HuH-7 (cell line): ENCODE data around the gene ADPRHL1.

Experiments
- DNase-seq: peaks from one replicate; pipeline ENCODE4 v3.0.0; 2011; ENCODE audit warnings: low spot score

ADPRHL1 gene

DNA sequence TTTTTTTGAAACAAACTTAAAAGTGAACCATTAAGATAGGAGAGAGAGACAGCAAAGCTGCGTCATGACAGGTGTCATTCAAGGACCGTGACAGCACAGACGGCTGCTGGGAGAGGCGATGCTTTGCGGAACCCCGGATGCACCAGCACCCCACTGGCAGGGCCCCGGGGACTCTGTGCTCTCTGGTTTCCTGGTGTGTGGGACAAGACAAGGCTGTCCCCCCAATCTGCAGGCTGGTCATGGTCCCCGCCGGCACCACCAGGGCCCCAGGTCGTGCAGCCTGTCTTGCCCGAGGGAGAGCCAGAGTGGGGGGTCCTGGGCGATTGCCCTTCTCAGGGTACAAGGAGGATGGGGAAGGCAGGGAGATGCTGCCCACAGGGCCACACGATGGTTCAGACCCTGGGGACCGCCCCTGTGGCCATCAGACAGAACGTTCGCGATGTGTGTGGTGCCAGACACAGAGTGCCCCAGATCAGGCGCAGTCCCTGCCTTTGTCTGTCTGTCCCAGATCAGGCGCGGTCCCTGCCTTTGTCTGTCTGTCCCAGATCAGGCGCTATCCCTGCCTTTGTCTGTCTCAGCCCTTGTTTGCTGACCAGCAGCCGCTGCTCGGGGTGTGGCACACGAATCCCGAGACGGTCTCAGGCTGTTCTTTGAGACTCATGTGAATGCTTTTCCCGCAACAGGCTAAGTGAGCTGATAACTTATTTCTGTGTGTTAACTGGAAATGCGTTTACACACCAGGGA lies 36.1 kb downstream of the ADPRHL1 start:
- DNase-seq, result no peak

DNA sequence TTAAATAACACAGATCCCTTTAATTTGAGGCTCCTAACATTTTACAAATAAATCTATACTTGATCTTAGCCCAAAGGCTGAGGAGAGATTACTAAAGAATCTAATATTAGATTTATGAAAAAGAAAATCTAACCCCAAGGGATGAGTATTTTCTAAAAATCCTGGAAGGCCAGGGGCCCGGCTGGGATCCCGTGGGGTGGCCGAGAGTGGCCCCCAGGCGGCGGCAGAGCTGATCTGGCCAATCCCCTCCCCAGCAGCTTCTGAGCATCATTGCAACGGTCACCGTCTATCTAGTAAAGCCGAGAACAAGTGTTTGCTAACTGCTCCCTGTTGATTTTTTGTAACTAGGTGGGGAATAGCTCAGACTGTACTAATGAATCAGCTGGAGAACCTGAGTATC lies 37.5 kb downstream of the ADPRHL1 start:
- DNase-seq, result no peak

DNA sequence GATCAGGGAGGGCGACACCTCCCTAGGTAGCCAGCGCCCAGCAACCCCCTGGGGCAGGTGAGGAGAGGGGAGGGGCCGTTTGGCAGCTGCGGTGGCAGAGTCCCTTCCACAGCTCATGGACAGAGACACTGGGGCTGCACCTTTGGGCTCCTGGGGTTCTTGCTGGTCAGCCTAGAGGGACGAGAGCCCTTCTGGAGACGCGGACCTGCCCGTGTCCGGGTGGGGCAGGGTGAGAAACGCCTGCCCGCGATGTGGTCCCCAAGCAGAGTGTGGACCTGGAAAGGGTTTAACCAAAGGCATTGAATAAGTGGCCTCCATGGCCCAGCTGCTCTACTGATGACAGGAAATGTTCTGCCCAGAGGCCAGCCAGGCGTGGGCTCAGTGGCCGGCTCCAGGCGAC lies 38.3 kb downstream of the ADPRHL1 start:
- DNase-seq, result no peak

DNA sequence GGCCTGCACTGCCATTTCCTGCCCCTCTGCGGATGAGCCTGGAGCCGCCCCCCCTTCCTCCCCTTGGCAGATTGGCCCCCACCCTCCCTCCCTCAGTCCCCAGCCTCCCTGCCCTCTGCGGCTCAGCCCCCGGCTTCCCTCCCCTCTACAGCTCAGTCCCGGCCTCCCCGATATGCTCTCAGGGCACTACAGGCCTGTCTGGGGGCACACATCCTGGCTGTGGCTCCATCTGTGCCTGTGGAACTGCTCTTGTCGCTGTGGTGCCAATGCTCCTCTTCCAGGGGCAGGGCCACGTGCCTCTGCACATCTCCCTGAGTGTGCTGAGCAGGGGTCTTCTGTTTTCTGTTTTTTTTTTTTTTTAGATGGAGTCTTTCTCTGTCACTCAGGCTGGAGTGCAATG lies 39.0 kb downstream of the ADPRHL1 start:
- DNase-seq, result no peak

DNA sequence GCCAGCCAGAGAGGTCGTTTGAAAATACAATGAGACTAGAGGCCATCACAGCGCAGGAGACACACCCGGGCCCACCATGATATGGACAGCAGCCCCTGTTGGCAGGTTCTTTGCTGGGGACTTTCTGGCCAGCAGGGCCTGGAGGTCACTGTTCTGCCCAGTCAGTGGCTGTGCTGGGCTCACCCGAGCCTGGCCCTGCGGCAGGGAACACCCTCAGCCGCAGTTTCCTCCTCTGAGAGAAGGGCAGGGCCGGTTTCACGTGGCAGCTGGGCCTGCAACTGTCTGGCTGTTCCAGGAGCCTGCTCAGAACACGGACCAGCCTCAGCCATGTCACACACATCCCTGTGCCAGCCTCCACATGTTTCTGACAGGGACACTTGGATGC lies 39.4 kb downstream of the ADPRHL1 start:
- no peak for DNase-seq

DNA sequence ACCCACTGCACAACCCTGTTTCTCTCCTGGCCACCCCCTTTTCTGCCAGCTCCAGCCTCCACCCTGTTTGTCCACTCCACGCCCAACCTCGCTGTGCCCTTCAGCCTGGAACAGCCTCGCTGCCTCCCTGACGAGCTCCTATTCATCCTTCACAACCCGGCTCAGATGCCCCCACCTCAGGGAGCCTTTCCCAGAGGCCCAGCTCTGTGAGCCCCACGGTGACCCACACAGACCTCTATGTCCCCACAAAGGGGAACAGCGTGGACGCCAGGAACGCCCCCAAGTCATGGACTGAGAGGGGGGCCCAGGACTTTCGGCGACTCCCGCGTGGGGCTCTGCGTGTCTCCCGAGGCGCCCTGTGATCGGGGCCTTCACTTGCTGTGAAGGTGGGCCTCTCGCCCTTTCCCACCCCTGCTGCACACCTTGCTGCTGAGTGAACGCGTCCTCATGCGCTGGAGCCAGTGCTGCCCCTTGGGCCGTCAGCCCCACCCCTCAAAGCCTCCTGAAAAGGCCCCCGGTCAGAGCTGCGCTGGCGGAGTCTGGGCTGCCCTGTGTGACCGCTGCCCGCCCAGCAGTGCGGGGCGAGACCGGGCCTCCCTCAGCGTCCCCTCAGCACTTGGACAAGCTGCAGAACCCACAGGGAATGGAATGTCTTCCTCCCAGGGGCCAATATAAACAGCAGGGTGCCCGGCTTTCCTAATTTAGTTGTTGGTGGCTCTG lies 40.0 kb downstream of the ADPRHL1 start:
- DNase-seq, result no peak

DNA sequence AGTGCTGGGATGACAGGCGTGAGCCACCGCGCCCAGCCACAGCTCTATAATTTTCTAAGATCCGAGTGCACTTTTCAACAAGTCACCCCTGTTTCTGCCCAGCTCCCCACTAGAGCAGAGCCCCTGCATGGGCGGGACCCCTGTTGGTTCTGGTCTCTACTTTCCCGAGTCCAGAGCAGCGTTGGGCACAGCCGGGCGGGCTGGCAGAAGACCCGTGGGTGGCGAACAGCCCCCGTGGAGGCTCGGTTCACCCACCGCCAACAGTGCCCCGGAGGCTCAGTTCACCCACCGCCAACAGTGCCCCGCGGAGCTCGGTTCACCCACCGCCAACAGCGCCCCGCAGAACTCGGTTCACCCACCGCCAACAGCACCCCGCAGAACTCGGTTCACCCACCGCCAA lies 40.8 kb downstream of the ADPRHL1 start:
- no peak for DNase-seq

DNA sequence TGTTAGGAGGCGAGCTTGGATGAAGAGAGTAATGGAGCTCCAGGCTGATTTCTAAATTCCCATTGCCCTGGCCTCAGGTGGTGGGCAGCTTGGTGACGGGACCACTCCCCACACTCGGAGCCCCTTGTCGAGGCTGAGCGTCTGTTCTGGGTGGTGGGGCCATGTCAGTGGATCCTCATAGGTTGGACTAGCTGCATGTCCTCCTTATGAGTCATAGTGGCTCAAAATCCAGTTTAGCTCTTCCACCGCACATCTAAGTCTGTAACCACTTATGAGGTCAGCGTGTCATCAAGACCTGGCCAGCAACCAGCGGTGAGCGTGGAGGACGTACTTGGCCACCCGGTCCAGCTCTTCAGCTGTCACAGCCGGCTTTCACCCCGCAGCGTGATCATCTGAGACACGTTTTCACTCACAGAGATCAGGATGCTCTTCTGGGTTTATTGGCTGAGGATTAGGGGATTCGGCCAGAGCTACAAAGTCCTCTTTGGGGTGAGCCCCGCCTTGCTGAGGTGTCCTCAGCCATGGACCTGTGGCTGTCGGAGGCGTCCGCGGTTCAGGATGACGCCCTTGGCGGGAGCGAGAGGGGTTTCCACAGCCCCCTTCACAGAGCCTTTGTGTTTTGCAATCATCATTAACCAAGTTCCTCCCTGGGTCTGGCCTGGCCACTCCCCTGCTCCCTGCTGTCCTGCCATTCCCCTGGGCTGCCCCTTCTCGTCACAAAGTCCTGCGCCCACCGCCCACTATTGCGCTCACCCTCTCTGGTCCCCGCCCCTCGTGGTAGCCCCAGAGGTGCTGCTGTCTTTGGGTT lies 41.9 kb downstream of the ADPRHL1 start:
- no peak for DNase-seq

DNA sequence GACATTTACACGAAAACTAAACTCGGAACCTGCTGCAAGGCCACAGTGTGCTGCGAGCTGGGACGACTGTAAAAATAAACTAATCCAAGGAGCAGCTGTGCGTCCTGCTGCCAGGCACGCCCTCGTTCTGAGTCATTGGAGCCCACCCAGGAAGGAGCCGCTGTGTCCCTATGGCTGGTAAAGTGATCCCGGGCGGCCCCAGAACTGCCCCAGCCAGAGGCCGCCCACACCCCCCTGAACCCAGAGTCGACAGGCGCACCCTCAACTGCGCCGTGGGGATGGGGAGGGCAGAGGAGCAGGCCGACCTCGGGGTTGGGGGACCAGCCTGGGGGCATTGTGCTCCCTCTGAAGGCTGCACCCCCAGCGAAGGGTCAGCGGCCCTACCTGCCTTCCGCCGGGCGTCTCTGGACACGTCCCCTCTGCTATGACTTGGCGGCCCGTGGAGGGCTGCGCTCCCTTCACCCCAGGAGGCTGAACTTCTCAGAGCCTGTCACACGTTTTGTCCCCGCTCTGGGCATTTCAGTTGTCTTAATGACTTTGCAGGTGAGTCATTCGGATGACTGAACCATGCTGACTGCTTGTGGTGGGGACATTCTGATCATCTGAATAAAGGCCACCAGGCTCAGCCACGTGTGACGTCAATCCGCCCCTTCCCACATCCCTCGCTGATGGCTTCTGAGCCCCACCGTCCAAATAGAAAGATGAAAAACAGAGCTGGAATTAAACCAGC lies 42.7 kb downstream of the ADPRHL1 start:
- no peak for DNase-seq

DNA sequence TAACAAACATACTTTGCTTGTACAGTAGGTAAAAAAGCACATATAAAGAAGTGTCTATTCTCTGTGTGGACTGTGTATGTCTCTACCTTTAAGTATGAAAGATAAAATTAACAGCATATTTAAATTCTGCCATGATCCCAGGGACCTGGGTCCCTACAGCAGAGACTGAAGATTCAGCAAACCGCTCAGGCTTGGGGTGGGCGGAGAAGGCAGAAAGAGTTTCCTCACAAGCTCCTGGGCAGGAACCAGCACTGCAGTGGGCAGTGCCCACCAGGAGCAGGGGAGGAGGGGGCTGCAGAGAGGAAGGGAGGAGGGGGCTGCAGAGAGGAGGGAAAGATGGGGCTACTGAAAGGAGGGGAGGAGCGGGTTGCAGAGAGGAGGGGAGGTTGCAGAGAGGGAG lies 44.7 kb downstream of the ADPRHL1 start:
- no peak for DNase-seq

DNA sequence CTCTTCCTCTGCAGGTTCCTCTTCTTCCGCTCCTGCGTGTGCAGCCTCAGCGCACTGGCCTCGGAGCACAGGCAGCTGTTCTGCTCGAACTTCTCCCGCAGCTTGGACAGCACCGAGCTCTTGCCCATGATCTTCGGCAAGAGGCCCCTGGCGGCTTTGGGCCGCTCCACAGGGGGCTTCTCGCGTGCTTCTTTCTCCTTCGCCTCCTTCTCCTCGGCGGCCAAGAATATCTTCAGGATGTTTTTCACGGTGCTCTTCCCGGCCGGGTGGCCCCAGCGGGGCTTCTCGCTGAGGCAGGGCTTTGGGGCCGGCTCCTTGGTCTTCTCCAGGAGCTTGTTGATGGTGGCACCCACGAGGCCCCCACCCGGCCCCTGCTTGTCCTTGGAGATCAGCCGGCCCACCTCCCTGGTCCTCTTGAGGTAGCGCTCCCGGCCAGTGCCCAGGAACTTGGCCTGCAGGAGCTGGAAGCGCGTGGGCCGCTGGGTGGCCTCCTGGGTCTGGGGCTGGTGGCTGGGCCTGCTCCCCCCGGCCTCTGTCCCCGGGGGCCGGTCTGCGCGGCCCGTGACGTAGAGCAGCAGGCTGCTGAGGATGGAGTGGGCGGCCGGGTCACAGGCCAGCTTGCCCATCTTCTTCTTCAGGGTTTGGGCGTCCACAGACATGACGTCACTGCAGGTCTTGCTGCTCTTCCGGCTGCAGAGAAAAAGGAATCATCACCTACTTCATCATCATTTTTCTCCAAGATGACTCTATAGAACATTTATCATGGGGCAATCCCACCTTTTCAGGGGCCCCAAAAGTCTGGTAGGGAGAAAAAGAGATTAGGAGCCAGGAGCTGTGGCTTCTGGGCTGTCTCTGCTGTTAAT lies 45.5 kb downstream of the ADPRHL1 start:
- no peak for DNase-seq

DNA sequence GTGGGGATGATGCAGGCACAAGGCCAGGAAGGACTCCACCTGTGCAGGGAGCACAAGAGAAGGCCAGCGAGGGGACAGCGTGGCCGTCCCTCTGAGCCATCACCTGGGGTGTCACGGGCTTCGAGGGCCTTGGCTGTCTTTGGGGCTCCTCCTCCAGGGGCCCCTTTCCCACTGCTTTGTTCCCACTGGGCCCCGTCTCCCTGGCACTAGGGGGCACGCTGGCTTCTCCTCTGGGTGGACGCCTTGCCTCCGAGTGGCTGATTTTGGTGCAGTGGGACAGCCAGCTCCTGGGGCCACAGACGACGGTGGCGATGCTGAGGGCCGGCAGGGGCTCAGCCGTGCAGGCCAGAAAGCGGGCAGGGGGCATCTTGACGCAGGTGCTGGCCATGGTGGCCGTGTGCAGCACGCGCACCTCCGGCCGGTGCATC lies 46.2 kb downstream of the ADPRHL1 start:
- no peak for DNase-seq

DNA sequence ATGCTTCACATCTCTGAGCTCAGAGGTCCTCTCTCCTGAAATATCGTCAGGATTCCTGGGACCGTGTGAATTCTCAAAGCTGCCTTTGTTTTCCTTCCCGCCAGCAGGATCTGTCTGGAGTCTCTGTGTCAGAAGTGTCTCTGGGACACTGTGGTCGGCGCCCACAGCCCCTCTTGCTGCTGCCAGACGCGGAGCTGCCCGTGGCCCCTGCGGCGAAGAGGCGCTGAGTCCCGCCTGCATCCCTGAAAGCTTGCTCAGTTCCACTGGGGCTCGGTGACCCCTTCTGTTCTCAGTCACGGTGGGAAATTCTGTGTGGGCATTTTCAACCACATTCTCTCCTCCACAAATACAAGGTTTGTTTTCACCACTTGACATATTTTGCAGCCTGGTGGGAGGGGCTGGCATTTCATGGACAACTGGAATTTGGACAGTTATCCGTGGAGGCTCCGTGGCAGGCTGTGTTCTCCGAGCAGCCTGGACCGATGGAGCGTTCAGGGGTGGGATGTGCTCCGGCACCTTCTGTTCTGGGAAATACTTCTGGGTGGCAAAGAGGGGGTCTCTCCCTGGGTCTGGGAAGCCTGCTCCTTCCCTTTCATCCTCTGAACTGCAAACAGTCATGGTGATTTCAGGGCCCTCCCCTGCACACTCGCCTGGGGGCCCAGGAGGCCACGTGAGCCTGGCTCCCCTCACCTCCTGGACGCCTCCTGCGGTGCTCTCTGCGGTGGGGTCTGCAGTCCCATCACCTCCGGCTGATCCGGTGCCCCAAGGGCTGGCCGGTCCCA lies 46.8 kb downstream of the ADPRHL1 start:
- DNase-seq, result no peak

DNA sequence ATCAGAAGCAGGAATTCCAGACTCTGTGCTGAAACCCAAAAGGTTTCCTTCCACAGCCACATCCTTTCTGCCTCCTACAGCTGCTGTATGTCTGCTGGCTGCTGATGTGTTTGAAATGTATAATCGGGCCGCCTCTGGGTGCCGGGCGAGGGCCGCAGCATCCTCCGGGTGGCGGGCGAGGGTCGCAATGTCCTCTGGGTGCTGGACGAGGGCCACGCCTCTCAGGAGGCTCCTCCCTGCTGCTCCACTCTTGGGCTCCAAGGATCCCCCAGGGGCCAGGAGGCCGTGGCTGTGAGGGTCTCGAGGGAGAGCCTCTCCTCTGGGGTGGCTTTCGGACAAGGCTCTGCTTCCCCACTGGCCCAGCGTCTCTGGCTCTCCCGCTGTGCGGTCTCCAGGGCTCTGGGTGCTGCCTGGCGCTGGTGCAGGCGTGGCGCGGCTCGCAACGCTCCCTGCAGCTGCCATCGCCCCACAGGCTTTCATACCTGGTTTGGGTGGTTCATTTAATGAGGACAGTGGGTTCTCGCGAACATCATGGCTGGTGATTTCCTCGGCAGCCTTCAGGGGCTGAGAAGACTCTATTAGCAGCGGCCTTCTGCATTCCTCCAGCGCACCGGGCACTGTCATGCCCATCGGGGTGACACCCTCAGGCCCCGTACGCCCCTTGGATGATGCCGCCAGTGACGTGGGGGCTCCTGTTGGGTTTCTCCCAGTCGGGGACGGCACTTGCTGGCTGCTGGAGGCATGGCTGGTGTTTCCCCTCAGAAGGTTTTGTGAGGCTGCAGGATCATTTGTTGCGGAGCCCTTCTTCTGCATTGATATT lies 47.6 kb downstream of the ADPRHL1 start:
- DNase-seq, result no peak

DNA sequence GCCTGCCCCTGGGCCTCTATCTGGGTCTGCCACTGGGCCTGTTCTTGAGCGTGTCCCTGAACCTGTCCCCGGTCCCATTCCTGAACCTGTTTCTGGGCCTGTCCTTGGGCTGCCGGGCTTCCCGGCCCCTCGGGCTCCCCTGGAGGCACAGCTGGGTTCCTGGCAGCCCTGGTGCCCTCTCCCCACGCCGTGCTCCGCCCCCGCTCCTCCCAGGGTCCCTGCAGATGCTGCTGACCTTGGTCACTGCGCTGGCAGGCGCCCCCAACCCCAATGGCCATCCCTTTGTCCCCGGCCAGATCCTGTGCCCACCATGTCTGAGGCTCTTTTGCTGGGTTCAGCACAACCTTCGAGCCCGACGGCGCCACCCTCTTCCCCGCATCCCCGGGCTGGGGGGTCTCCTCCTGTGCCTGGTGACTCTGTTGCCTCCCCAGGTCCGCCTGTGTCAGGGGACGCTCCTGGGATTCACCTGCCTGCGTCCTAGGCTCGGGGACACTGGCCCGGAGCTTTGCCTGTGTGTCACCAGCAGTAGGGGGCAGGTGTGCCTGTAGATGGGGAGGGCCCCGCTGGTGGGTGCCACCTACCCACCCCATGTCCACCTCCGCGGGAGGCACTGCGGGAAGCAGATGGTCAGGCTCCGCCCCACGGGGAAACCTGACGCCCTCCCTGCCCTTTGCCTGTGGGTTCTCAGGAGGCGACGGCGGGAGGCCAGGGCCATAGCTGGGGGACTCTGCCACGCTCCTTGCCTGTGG lies 48.4 kb downstream of the ADPRHL1 start:
- no peak for DNase-seq

DNA sequence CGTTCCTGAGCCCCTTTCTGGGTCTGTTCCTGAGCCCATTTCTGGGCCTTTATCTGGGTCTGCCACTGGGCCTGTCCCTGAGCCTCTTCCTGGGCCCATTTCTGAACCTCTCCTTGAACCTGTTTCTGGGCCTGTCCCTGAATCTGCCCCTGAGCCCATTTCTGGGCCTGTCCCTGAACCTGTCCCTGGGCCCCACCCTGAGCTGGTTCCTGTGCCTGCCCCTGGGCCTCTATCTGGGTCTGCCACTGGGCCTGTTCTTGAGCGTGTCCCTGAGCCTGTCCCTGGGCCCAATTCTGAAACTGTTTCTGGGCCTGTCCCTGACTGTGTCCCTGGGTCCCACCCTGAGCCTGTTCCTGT lies 48.9 kb downstream of the ADPRHL1 start:
- no peak for DNase-seq

DNA sequence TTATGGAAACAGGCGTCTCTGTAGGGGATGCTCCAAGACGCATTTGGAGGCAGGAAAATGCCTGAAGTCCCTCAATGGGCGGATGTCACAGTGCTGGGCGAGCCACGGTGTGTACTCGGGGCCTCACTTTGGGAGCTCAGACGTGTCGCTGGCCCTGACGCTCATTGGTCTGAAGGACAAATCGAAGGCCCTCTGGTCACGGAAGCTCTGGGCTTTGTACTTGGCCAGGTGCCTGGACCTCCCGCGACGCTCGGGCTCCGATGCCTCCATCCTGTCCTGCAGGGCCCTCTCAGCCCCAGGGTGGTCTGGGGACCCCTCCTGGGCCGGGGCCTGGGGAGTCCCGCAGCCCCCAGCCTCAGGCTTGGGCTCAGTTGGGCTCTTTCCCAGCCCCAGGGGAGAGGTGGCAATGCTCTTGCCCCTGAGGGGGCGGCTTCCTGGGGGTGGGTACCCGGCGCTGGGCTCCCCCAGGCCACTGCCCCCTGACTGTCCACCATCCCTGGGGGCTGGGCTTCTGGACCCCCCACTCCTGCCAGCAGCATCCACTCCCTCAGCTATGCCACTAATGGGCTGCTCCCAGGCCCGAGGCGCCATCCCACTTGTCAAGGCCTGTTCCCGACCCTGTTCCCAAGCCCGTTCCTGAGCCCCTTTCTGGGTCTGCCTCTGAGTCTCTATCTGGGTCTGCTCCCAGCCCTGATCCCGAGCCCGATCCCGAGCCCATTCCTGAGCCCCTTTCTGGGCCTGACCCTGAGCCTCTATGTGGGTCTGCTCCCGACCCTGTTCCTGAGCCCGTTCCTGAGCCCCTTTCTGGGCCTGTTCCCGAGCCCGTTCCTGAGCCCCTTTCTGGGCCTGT lies 49.8 kb downstream of the ADPRHL1 start:
- no peak for DNase-seq
